WI38 (cell line): ENCODE measurements around the gene EDC3.

Experiments
- H3K4me3 ChIP-seq: 2 replicates; pipeline ENCODE4 v1.5.1; 2011; ENCODE audit warnings: low read depth, mild to moderate bottlenecking, control low read depth, low read length
- CTCF ChIP-seq: IDR thresholded peaks from 2 replicates; pipeline ENCODE4 v1.5.1; 2012; ENCODE audit warnings: low read depth, mild to moderate bottlenecking, control low read depth, low read length

Gene EDC3

DNA sequence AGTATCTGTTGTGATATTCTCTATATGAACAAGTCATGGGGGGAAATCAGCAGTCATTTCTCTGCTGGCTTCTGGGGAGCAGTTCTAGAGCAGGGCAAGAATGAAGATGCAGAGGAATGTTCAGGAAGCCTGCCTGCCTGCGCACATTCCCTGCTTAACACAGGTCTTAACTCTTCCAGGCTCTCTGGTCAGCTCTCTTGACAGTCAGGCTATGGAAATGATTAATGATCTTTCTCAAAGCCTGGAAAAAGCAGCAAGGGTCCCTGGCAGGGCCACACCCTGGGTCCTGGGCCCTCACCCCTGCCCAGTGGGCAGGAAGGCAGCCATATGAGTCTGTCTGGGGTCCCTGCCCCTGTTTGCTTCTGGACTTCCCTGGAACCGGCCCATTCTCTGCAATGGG is 111.6 kb downstream of the EDC3 start:
- no peak for TF ChIP-seq CTCF
- no peak overlapping the region for H3K4me3 ChIP-seq
